GM23338 (cell line): ENCODE measurements around the gene SUN3. TPM values are rescaled to one million over a fixed set of nuclear protein-coding genes. Genes with fewer than 3 reads are reported as not detected.

Experiments
- ATAC-seq: fragments of 200-7000 bp; cut with Tn5 transposase; 3 replicates; pipeline ENCODE4 v1.9.1; 2020
- DNase-seq: peaks from one replicate; pipeline ENCODE4 v3.0.0-alpha.2; 2015; ENCODE audit warnings: low spot score
- H2AFZ ChIP-seq: fragments of 200-600 bp; sonication (generic); 2 replicates; pipeline ENCODE4 v1.8.0; 2016; ENCODE audit warnings: antibody characterized with exemption, mild to moderate bottlenecking, moderate library complexity
- H3F3A ChIP-seq: fragments of 200-600 bp; sonication (generic); replicated peaks from 2 replicates; pipeline ENCODE4 v1.8.0; 2017; ENCODE audit warnings: antibody characterized with exemption, mixed run types, low read depth
- H3K27ac ChIP-seq: fragments of 200-600 bp; sonication (generic); 2 replicates; pipeline ENCODE4 v1.6.1; 2016; ENCODE audit warnings: low read depth
- H3K27me3 ChIP-seq: fragments of 200-600 bp; sonication (generic); 2 replicates; pipeline ENCODE4 v1.8.0; 2016; ENCODE audit warnings: mild to moderate bottlenecking, mixed run types, moderate library complexity; ENCODE audit not compliant: insufficient read depth
- H3K36me3 ChIP-seq: fragments of 200-600 bp; sonication (generic); 2 replicates; pipeline ENCODE4 v1.8.0; 2016; ENCODE audit warnings: mild to moderate bottlenecking; ENCODE audit not compliant: insufficient read depth
- H3K4me1 ChIP-seq: fragments of 200-600 bp; sonication (generic); 2 replicates; pipeline ENCODE4 v1.8.0; 2016; ENCODE audit warnings: mild to moderate bottlenecking, moderate library complexity; ENCODE audit not compliant: insufficient read depth
- H3K4me2 ChIP-seq: fragments of 200-600 bp; sonication (generic); 2 replicates; pipeline ENCODE4 v1.7.1; 2017; ENCODE audit warnings: mixed run types
- H3K4me3 ChIP-seq: fragments of 200-600 bp; sonication (generic); 2 replicates; pipeline ENCODE4 v1.6.1; 2016; ENCODE audit warnings: mixed run types
- H3K79me2 ChIP-seq: fragments of 200-600 bp; sonication (generic); replicated peaks from 2 replicates; pipeline ENCODE4 v1.8.0; 2017; ENCODE audit warnings: mild to moderate bottlenecking; ENCODE audit not compliant: insufficient read depth
- H3K9me2 ChIP-seq: fragments of 200-600 bp; sonication (generic); 2 replicates; pipeline ENCODE4 v1.8.0; 2017; ENCODE audit not compliant: insufficient read depth
- H4K20me1 ChIP-seq: fragments of 200-600 bp; sonication (generic); replicated peaks from 2 replicates; pipeline ENCODE4 v1.8.0; 2017; ENCODE audit warnings: mild to moderate bottlenecking; ENCODE audit not compliant: insufficient read depth
- H3K27ac Mint-ChIP-seq: 2 replicates; pipeline ENCODE4 v1.8.0; 2020; ENCODE audit warnings: inconsistent platforms, mild to moderate bottlenecking, moderate library complexity, mixed read lengths
- H3K27me3 Mint-ChIP-seq: 3 replicates; pipeline ENCODE4 v1.8.0; 2022; ENCODE audit warnings: low read depth, mild to moderate bottlenecking, moderate library complexity, mixed read lengths, inconsistent platforms; ENCODE audit not compliant: insufficient read depth, poor library complexity
- H3K36me3 Mint-ChIP-seq: 3 replicates; pipeline ENCODE4 v1.8.0; 2021; ENCODE audit warnings: low read depth, mild to moderate bottlenecking, inconsistent platforms, moderate library complexity, mixed read lengths
- H3K4me1 Mint-ChIP-seq: 3 replicates; pipeline ENCODE4 v1.8.0; 2020; ENCODE audit warnings: mild to moderate bottlenecking, inconsistent platforms, mixed read lengths
- H3K4me3 Mint-ChIP-seq: 3 replicates; pipeline ENCODE4 v1.8.0; 2021; ENCODE audit warnings: moderate library complexity, mild to moderate bottlenecking, inconsistent platforms, mixed read lengths
- H3K9me3 Mint-ChIP-seq: 3 replicates; pipeline ENCODE4 v1.8.0; 2020; ENCODE audit warnings: moderate library complexity, mild to moderate bottlenecking, inconsistent platforms, mixed read lengths
- POLR2AphosphoS5 ChIP-seq: IDR thresholded peaks from 2 replicates; pipeline ENCODE4 v1.6.1; 2016; ENCODE audit warnings: antibody characterized with exemption, low read depth
- polyA plus RNA-seq: library from polyadenylated mRNA; unstranded; fragments of >200 nt; fragmentation: Nextera tagmentation; extraction: Ambion mirVana; gene quantifications from 2 replicates; pipeline ENCODE4 v1.2.1, GENCODE V29; 2016
- total RNA-seq: library from RNA; depleted of rRNA; stranded (reverse); fragments of >200 nt; shearing (Covaris generic); gene quantifications from 2 replicates; pipeline ENCODE4 v1.2.3, GENCODE V29; 2014
- TF ChIP-seq, protein P1 (sequence below): fragments of 250-450 bp; sonication (Bioruptor Pico); IDR thresholded peaks from 2 replicates; pipeline ENCODE4 v1.5.0; 2020; ENCODE audit warnings: mild to moderate bottlenecking, moderate library complexity
- TF ChIP-seq, protein P2 (sequence below), 2 experiments: fragments of 200-600 bp in 1 of 2; sonication (generic) in 1 of 2; conservative IDR thresholded peaks; 2 replicates each; pipeline versions ENCODE4 v1.5.1 to v1.6.1; 2016 to 2017; ENCODE audit warnings: antibody characterized with exemption in 2 of 2, low read depth in 2 of 2, mild to moderate bottlenecking in 2 of 2, moderate library complexity in 1 of 2

The SUN3 gene
- total and polyA plus RNA-seq, 2 experiments from 2014 or later = 0.52 TPM; not detected in 1

DNA sequence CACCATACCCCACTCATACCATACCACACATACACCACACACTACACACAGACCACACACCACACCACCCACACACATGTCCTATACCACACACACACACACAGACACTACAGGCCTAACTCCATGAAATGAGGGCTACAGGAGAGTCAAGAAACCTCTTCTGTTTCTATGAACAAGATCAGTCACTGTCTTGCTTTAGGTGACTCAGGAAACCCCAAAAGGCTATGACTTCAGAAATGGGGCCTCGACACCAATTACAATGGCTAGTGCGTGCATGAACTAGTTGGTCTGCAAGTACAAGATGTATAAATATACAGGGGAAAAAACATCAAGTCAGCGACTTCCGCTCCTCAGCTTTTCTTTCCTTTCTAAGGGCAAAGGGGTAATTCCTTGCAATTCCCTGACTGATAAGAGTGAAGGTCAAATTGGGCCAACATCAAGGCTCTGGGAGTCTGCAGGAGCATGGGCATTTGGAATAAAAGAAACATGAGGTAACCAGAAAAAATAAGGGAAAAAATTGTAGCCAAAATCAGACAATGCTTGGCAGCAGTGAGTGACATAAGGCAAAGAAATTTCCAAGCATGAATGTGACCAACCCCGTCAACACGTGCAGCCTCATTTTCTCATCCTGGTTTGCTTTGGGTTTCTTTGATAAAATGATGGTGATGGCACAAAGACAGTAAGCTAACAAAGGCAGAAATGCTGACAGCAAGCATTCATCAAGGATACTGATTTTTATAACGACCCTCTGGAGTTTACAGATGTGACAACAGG, 82.1 kb downstream of the SUN3 start (continued):
- TF ChIP-seq, protein P1, sequence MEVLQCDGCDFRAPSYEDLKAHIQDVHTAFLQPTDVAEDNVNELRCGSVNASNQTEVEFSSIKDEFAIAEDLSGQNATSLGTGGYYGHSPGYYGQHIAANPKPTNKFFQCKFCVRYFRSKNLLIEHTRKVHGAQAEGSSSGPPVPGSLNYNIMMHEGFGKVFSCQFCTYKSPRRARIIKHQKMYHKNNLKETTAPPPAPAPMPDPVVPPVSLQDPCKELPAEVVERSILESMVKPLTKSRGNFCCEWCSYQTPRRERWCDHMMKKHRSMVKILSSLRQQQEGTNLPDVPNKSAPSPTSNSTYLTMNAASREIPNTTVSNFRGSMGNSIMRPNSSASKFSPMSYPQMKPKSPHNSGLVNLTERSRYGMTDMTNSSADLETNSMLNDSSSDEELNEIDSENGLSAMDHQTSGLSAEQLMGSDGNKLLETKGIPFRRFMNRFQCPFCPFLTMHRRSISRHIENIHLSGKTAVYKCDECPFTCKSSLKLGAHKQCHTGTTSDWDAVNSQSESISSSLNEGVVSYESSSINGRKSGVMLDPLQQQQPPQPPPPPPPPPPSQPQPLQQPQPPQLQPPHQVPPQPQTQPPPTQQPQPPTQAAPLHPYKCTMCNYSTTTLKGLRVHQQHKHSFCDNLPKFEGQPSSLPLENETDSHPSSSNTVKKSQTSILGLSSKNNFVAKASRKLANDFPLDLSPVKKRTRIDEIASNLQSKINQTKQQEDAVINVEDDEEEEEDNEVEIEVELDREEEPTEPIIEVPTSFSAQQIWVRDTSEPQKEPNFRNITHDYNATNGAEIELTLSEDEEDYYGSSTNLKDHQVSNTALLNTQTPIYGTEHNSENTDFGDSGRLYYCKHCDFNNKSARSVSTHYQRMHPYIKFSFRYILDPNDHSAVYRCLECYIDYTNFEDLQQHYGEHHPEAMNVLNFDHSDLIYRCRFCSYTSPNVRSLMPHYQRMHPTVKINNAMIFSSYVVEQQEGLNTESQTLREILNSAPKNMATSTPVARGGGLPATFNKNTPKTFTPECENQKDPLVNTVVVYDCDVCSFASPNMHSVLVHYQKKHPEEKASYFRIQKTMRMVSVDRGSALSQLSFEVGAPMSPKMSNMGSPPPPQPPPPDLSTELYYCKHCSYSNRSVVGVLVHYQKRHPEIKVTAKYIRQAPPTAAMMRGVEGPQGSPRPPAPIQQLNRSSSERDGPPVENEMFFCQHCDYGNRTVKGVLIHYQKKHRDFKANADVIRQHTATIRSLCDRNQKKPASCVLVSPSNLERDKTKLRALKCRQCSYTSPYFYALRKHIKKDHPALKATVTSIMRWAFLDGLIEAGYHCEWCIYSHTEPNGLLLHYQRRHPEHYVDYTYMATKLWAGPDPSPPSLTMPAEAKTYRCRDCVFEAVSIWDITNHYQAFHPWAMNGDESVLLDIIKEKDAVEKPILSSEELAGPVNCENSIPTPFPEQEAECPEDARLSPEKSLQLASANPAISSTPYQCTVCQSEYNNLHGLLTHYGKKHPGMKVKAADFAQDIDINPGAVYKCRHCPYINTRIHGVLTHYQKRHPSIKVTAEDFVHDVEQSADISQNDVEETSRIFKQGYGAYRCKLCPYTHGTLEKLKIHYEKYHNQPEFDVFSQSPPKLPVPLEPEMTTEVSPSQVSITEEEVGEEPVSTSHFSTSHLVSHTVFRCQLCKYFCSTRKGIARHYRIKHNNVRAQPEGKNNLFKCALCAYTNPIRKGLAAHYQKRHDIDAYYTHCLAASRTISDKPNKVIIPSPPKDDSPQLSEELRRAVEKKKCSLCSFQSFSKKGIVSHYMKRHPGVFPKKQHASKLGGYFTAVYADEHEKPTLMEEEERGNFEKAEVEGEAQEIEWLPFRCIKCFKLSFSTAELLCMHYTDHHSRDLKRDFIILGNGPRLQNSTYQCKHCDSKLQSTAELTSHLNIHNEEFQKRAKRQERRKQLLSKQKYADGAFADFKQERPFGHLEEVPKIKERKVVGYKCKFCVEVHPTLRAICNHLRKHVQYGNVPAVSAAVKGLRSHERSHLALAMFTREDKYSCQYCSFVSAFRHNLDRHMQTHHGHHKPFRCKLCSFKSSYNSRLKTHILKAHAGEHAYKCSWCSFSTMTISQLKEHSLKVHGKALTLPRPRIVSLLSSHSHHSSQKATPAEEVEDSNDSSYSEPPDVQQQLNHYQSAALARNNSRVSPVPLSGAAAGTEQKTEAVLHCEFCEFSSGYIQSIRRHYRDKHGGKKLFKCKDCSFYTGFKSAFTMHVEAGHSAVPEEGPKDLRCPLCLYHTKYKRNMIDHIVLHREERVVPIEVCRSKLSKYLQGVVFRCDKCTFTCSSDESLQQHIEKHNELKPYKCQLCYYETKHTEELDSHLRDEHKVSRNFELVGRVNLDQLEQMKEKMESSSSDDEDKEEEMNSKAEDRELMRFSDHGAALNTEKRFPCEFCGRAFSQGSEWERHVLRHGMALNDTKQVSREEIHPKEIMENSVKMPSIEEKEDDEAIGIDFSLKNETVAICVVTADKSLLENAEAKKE (CRISPR knock-in tag) = no peak

DNA sequence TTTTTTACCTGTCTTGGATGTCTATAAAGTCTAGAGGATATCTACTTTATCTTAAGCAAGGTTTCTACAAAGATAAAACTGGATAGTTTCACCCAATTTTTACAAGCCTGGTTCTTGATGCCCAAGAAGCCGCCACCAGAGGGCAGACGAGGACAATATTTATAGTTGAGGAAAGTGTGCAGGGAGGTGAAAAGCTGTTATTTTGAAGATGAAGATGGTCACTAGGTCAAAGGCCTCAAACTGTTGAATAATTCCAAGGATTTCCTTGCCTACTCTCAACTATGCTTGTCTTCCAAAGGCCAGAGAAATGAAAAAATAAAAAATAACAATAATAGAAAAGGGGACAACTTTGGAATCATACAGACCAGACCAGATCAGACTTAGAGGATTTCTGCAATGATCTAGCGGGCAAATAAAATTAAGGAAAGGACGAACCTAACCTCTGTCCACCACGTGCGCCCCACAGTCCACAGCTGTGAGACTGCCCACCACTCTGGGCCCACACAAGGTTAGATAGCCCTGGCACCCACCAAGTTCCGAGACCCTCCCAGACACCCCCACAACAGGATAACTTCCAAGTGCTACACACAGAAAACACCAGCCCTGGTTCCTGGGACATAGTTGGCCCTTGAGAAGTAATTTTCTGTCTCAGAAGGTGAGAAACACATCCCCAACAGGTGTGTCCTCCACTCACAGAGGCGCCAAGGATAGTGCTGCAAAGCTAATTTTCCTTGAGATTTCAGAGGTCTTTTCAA, 83.5 kb downstream of the SUN3 start:
- no peak overlapping the region for H3K4me3 Mint-ChIP-seq
- Histone ChIP-seq H3K9me2 (no peaks in the 10 kb centered on the region), H3K79me2 (no peaks in the 10 kb centered on the region), H3K36me3 (no peaks in the 10 kb centered on the region), H3K4me2 (no peak overlapping the region), H3K27ac (no peak overlapping the region), H3K4me3 (no peak overlapping the region), H2AFZ (no peak overlapping the region), H4K20me1 (no peaks in the 10 kb centered on the region), H3K4me1 (peaks cover 18% of the 10 kb centered on the region), H3K27me3 (no peaks in the 10 kb centered on the region), H3F3A (no peaks in the 10 kb centered on the region)
- no peaks in the 10 kb centered on the region for H3K9me3 Mint-ChIP-seq
- peak; percentile 46 for ATAC-seq
- H3K27ac Mint-ChIP-seq = no peak overlapping the region
- peak; percentile 85 for DNase-seq
- H3K27me3 Mint-ChIP-seq = peaks cover 12% of the 10 kb centered on the region
- TF ChIP-seq POLR2AphosphoS5 = no peak
- TF ChIP-seq, protein P1 (CRISPR knock-in tag) = no peak
- TF ChIP-seq, protein P2, sequence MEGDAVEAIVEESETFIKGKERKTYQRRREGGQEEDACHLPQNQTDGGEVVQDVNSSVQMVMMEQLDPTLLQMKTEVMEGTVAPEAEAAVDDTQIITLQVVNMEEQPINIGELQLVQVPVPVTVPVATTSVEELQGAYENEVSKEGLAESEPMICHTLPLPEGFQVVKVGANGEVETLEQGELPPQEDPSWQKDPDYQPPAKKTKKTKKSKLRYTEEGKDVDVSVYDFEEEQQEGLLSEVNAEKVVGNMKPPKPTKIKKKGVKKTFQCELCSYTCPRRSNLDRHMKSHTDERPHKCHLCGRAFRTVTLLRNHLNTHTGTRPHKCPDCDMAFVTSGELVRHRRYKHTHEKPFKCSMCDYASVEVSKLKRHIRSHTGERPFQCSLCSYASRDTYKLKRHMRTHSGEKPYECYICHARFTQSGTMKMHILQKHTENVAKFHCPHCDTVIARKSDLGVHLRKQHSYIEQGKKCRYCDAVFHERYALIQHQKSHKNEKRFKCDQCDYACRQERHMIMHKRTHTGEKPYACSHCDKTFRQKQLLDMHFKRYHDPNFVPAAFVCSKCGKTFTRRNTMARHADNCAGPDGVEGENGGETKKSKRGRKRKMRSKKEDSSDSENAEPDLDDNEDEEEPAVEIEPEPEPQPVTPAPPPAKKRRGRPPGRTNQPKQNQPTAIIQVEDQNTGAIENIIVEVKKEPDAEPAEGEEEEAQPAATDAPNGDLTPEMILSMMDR (conservative IDR thresholded peaks at IDR 0.05; ENCODE audit: low read depth in 2 of 2) = peak; percentile 83 to 96
- peaks cover 22% of the 10 kb centered on the region for H3K4me1 Mint-ChIP-seq
- H3K36me3 Mint-ChIP-seq = no peaks in the 10 kb centered on the region
